ENCODE results near the gene SULT1B1.

Gene SULT1B1

DNA sequence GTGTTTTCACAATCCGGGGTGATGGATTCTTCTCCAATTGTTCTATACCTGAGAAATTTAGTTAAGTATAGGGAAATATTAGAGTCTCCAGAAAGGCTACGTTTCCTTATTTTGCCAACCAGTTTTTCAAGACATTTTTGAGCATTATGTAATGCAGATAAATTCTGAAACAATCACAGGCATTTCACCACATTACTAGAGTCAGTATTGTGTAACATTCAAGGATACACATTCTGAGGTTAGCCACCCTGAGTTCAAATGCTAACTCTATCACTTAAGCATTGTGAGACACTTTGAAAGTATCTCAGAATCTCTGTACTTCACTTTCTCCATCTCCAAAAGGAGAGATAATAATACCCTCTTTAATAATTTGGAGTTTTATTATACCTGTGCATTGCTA lies 10.6 kb downstream of the SULT1B1 start:
- no peak for DNase-seq (ENCODE audit: low spot score)

DNA sequence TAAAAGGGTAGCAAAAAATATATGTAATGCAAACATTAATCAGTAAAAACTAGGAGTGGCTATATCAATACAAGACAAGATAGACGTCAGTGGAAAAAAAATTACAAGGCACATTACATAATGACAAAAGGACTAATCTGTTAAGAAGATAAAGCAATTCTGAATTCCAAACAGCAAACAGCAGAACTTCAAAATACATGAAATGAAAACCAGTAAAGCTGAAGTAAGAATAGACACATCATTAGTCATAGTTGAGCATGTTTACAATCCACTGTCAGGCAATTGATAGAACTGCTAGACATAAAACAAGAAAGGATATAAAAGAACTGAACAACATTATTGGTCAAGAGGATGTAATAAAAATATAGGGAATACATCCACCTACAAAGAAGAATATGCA lies 12.2 kb downstream of the SULT1B1 start:
- peak; percentile 14 for DNase-seq (ENCODE audit: low spot score)

DNA sequence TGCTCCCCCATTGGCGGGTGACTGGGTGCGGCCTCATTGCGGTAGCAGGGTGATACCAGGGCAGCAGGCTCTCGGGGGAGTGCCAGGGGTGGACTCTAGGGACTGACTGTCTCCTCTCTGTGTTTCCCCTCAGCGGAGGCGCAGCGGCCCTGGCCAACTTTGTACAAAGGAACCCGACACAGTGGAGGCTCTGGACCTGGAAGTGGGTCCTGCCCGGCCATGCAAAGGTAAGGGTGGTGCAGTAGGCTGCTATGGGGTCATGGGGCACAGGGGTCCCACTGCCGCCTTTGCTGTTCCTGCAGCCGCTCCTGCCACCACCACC lies 16.3 kb downstream of the SULT1B1 start:
- no peak for DNase-seq (ENCODE audit: low spot score)

- no peak for DNase-seq (ENCODE audit: low spot score)
Observed at GRCh38 chr4:69743476-69744156, 16.8 kb downstream of the SULT1B1 start.

DNA sequence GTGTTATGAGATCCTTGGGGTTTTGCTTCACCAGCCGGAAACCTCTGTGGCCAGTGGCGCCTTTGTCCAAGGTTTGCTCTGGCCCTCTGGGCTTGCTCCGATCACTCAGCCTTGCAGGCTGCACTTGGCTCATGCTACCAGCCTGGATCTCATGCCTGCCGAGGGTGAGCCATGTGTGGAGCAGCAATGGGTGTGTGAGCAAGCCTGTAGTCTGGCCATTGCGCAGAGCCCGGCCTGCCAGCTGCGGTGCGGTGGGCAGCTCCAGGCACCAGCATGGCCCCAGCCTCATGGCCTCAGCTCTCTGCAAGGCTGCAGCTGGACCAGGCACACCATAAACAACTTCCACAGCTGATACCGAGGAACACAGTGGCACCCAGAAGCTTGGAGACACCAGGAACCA lies 17.8 kb downstream of the SULT1B1 start:
- DNase-seq (ENCODE audit: low spot score): no peak

DNA sequence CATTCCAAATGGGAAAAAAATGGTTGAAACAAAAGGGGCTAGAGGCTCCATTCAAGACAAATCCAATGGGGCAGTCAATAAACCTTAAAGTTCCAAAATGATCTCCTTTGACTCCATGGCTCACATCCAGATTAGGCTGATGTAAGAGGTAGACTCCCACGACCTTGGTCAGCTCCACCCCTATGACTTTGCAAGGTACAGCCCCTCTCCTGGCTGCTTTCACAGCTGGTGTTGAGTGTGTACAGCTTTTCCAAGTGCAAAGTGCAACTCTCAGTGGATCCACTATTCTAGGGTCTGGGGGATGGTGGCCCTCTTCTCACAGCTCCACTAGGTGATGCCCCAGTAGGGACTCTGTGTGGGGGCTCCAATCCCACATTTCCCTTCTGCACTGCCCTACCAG lies 21.5 kb downstream of the SULT1B1 start:
- DNase-seq (ENCODE audit: low spot score): no peak

DNA sequence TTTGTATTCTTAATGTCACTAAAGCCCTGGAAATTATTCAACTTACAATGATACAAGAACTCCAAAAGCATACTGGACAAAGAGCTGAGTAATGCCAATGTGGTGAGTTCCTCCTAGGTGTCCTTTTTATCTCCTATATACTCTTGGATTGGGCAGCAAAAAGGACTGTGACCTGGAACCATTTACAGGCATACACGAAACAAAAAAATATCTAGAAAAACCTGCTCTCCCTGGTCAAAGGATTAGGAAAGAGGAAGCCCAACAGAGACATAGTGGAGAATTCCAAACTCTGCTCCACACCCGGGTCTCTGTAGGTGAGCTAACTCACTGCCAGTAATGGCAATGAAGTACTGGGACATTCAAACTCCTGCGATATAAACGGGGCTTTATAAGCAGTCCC lies 25.3 kb downstream of the SULT1B1 start:
- DNase-seq (ENCODE audit: low spot score): no peak

GRCh38 chr4:69731847-69732246 lies 28.6 kb downstream of the SULT1B1 start:
- DNase-seq (ENCODE audit: low spot score): no peak

DNA sequence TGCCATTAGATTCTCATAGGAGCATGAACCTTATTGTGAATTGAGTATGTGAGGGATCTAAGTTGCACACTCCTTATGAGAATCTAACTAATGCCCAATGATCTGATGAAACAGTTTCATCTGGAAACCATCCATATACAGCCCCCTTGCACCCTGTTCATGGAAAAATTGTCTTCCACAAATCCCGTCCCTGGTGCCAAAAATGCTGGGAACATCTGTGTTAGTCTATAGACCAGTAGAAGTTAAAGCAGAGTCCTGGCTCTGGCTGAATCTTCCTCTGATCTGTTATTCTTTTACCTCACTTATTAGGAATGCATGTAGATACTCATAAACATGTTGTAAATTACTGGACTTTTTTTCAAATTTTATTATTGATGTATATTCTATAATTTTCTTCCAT lies 29.2 kb downstream of the SULT1B1 start:
- DNase-seq (ENCODE audit: low spot score): no peak

- DNase-seq (ENCODE audit: low spot score): no peak
Observed at GRCh38 chr4:69730002-69730401, 30.4 kb downstream of the SULT1B1 start.

DNA sequence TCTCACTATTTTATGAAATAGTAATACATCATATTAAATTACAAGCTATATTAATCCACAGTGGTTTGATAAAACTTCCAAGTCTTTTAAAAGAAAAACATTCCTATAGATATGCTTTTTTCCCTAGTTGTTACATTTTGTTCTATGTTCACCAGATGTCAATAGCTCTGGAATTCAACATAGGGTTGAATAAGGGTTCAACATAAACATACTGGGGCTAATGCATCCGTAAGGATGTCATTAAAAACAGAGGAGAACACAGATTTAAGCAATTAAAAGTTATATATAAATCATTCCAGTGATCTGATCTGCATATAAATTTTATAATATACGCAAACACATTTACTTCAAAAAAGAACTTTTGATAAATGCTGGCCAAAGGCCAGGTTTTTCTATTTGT lies 32.5 kb downstream of the SULT1B1 start:
- DNase-seq (ENCODE audit: low spot score): no peak

DNA sequence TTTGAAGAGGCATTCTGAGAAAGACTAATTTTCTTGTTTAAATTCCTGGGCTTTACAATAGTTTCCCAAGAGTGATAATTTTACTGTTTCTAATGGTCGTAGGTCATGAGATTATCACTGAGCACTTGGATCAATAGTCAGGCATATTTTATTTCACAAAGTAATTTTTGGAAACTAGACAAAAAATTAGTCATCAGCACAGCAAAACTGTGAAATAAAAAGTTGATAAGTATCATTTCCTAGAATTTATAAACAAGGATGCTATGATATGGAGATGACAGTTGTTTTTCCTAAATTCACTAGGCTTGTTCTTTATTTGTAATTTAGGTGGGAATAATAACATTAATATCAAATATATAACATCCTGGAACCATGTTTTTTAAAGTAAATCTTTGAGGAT lies 33.0 kb downstream of the SULT1B1 start:
- DNase-seq (ENCODE audit: low spot score): no peak

- DNase-seq (ENCODE audit: low spot score): no peak
Observed at GRCh38 chr4:69726971-69727370, 33.4 kb downstream of the SULT1B1 start.

DNA sequence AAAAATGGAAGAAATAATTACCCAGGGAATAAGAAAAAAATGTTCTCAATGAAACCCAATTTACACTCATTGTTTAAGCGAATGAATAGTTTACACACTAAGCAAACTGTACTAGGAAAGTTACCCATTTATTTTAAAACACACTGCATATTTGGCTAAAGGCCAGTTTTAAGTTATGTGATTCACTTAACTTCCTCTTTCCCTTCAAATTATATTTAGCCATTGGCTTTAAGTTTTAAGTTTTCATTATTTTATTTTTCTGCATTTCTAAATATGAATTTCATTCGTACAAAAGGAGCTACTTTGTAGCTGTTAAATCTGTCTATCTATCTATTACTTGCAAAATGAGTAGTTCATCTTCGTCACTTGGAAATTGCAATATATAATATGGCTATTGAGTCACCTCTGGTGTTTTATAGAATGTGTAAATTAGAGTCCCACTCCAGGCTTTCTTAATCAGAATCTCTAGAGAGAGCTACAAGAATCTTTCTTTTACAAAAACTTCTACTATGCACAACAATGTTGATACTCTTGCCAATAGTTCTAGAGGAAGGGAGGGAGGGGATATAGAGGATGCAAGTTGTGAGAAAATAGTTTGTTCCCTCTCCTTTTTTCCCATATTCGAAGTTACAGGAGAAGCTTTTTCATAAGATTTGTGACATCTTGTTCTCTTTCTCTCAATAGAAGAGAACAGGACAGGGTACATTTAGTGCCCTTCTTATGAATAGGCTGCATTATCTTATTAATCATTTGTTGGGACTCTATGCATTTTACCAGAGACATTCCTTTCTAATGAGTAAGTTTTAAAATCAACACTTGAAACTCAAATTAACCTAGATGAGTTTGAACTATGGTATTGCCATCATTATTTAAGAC lies 41.8 kb downstream of the SULT1B1 start:
- DNase-seq (ENCODE audit: low spot score): no peak

- DNase-seq (ENCODE audit: low spot score): no peak
Observed at GRCh38 chr4:69717778-69718177, 42.6 kb downstream of the SULT1B1 start.

GRCh38 chr4:69716654-69717053 lies 43.8 kb downstream of the SULT1B1 start:
- no peak for DNase-seq (ENCODE audit: low spot score)

DNA sequence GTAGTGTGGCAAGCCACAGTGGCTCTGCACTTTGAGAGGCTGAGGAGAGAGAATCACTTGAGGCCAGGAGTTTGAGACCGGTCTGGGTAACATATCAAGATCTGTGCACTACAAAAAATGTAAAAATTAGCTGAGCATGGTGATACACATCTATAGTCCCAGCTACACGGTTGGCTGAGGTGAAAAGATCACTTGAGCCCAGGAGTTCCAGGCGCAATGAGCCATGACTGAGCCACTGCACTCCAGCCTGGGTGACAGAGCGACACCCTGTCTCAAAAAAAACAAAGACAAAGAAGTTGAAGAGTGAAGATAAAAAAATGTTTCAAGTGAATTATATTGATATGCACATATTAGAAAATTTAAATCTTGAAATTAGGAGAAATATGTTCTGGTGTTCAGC lies 46.3 kb downstream of the SULT1B1 start:
- DNase-seq (ENCODE audit: low spot score): no peak

DNA sequence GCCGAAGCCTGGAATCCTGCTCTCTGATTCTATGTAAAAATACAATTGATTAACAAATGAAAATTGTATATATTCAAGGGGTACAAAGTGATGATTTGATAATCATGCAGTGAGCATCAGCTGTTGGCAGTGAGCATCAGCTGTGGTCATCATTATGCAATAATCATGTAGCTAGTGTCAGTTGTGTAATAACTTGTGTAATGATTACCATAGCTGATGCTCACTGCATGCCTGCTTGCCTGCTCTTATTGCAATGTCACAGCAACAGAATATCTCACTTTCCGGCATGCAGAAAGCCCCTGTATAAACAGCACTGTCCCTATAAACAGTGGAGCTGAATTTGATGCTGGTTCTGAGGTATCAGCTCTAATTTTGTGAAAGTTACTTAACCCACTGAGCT lies 46.8 kb downstream of the SULT1B1 start:
- DNase-seq (ENCODE audit: low spot score): no peak

DNA sequence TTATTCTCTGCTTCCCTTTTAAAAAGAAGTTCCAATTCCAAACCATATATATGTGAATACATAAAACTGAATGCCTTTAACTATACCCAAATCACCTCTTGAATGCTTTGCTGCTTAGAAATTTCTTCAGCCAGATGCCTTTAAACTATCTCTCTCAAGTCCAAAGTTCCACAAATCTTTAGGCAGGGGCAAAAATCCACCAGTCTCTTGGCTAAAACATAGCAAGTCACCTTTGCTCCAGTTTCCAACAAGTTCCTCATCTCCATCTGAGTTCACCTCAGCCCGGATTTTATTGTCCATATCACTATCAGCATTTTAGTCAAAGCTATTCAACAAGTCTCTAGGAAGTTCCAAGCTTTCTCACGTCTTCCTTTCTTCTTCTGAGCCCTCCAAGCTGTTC lies 49.8 kb downstream of the SULT1B1 start:
- no peak for DNase-seq (ENCODE audit: low spot score)

GRCh38 chr4:69708211-69708610 lies 52.2 kb downstream of the SULT1B1 start:
- DNase-seq (ENCODE audit: low spot score): no peak

GRCh38 chr4:69707807-69708206 lies 52.6 kb downstream of the SULT1B1 start:
- no peak for DNase-seq (ENCODE audit: low spot score)

GRCh38 chr4:69702201-69702600 lies 58.2 kb downstream of the SULT1B1 start:
- no peak for DNase-seq (ENCODE audit: low spot score)

- no peak for DNase-seq (ENCODE audit: low spot score)
Observed at GRCh38 chr4:69701696-69702095, 58.7 kb downstream of the SULT1B1 start.

Data from AG08396 (cell line).